AG09319 (cell line): Measurements from ENCODE around the gene STAT5B.
A peak's percentile ranks its signal among the peaks of the same experiment; 100 is the strongest.
"Not testable (repeated sequence)": the region's sequence is repeated elsewhere in the genome, so short reads cannot be mapped to it uniquely, and the experiment has no call there.

Source experiments
- DNase-seq: peaks from one replicate; pipeline ENCODE4 v3.0.0-alpha.2; 2010; ENCODE audit warnings: low read depth; ENCODE audit errors: extremely low read depth
- CTCF ChIP-seq: IDR thresholded peaks from 2 replicates; pipeline ENCODE4 v1.5.1; 2011; ENCODE audit warnings: low read depth, mild to moderate bottlenecking, inconsistent platforms, low read length, moderate library complexity

Gene STAT5B

GRCh38 chr17:42276359-42276608, at the start of gene STAT5B:
STAT5B (minus strand) TSS chr17:42276391; CDS start chr17:42232127, 44,264 bp downstream.
- TF ChIP-seq CTCF = no peak
- no peak for DNase-seq

- TF ChIP-seq CTCF = no peak
- DNase-seq = no peak
These were observed 48.8 kb upstream of the STAT5B start for GRCh38 chr17:42325026-42325425.

GRCh38 chr17:42323268-42323773, 47.1 kb upstream of the STAT5B start:
- no peak for TF ChIP-seq CTCF
- no peak for DNase-seq

- peak; percentile 100 for TF ChIP-seq CTCF
These were observed 46.4 kb upstream of the STAT5B start for GRCh38 chr17:42322382-42323267.

GRCh38 chr17:42321555-42321954, 45.4 kb upstream of the STAT5B start:
- DNase-seq = no peak
- no peak for TF ChIP-seq CTCF

More at GRCh38 chr17:42322382-42323267, 46.4 kb upstream of the STAT5B start:
- DNase-seq = peak; percentile 96

GRCh38 chr17:42317967-42318366, 41.8 kb upstream of the STAT5B start:
- not testable (repeated sequence) for DNase-seq

- DNase-seq = no peak
- TF ChIP-seq CTCF = no peak
These were observed 41.2 kb upstream of the STAT5B start for GRCh38 chr17:42317266-42317845.
